NCI-H1048 (cell line): ENCODE results near the gene TDRD10.

ENCODE experiments used
- DNase-seq: peaks from one replicate; lab custom pipeline; 2025; lab: John Stamatoyannopoulos, UW

Gene TDRD10

GRCh38 chr1:154502066-154502743 lies at the start of gene TDRD10, which contains the start of gene SHE:
TDRD10 (plus strand) TSS chr1:154502219; CDS start chr1:154506904, 4,685 bp downstream.
SHE (minus strand) TSS chr1:154502412; CDS start chr1:154502026, 386 bp downstream.
- no peak for DNase-seq

GRCh38 chr1:154453161-154453560 lies 48.9 kb upstream of the TDRD10 start:
- no peak for DNase-seq

- no peak for DNase-seq
Measured at GRCh38 chr1:154453574-154454352, 48.3 kb upstream of the TDRD10 start.

GRCh38 chr1:154454386-154455120 lies 47.5 kb upstream of the TDRD10 start:
- DNase-seq, result no peak

GRCh38 chr1:154456631-154457030 lies 45.4 kb upstream of the TDRD10 start:
- DNase-seq, result no peak

- no peak for DNase-seq
Measured at GRCh38 chr1:154459080-154459479, 42.9 kb upstream of the TDRD10 start.

GRCh38 chr1:154460695-154461260 lies 41.2 kb upstream of the TDRD10 start:
- DNase-seq, result no peak

GRCh38 chr1:154463512-154463990 lies 38.5 kb upstream of the TDRD10 start:
- DNase-seq, result no peak

- no peak for DNase-seq
Measured at GRCh38 chr1:154465621-154466195, 36.3 kb upstream of the TDRD10 start.

- DNase-seq, result no peak
Measured at GRCh38 chr1:154466206-154466605, 35.8 kb upstream of the TDRD10 start.

GRCh38 chr1:154466921-154467417 lies 35.0 kb upstream of the TDRD10 start:
- no peak for DNase-seq

GRCh38 chr1:154467434-154468102 lies 34.5 kb upstream of the TDRD10 start:
- no peak for DNase-seq

- no peak for DNase-seq
Measured at GRCh38 chr1:154468535-154469250, 33.3 kb upstream of the TDRD10 start.

GRCh38 chr1:154469844-154470560 lies 32.0 kb upstream of the TDRD10 start:
- no peak for DNase-seq

GRCh38 chr1:154471304-154471703 lies 30.7 kb upstream of the TDRD10 start:
- no peak for DNase-seq

- DNase-seq, result no peak
Measured at GRCh38 chr1:154474802-154475201, 27.2 kb upstream of the TDRD10 start.

GRCh38 chr1:154476791-154477190 lies 25.2 kb upstream of the TDRD10 start:
- DNase-seq, result no peak

- no peak for DNase-seq
Measured at GRCh38 chr1:154478013-154478412, 24.0 kb upstream of the TDRD10 start.

- DNase-seq, result no peak
Measured at GRCh38 chr1:154478639-154479038, 23.4 kb upstream of the TDRD10 start.
